ENCODE data around the gene MATCAP1.

DNA sequence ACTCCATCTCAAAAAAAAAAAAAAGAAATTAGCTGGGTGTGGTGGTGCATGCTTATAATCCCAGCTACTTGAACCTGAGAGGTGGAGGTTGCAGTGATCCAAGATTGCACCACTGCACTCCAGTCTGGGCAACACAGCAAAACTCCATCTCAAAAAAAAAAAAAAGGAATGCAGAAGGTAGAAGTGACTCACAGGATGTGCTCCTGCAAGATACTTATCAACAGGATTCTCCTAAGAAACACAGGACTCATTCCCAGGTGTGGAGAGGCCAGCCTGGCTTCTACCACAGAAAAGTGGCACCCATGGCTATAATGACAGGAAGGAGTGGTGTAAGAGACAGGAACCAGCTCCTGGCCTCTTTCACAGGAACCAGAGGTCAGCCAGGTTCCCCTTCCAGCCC is 29.0 kb upstream of the MATCAP1 start:
- TF ChIP-seq ZNF530 (CRISPR knock-in tag; IDR thresholded peaks at IDR 0.05; ENCODE audit: low read depth) (no peak), POLR2A (IDR thresholded peaks at IDR 0.05; ENCODE audit: insufficient read depth in 1 of 2, low read depth in 2 of 2, low read length in 2 of 2) (no peak)

All from HepG2 (cell line).